GM23248 (cell line): ENCODE results near the gene ETV6.

Source experiments
- EZH2 ChIP-seq: fragments of 200-600 bp; sonication (generic); IDR thresholded peaks from 2 replicates; pipeline ENCODE4 v1.6.1; 2018; ENCODE audit warnings: antibody characterized with exemption, mild to moderate bottlenecking; ENCODE audit not compliant: insufficient read depth, poor library complexity, severe bottlenecking
- EZH2phosphoT487 ChIP-seq: fragments of 200-600 bp; sonication (generic); IDR thresholded peaks from 2 replicates; pipeline ENCODE4 v1.6.1; 2018; ENCODE audit warnings: antibody characterized with exemption, moderate library complexity, mild to moderate bottlenecking, low read depth; ENCODE audit not compliant: insufficient read depth

GRCh38 chr12:11854011-11854499, 204.6 kb downstream of the ETV6 start:
- TF ChIP-seq EZH2 (no peak), EZH2phosphoT487 (no peak)
